Endothelial cell of umbilical vein (primary cell): ENCODE data around the gene MYBPC1. TPM values are rescaled to one million over a fixed set of nuclear protein-coding genes. Genes with fewer than 3 reads are reported as not detected.

ENCODE experiments used
- BruUV-seq: library from RNA; stranded (reverse); fragments of 400-500 nt; replicated peaks from 2 replicates; lab custom pipeline; 2021; lab: Mats Ljungman, UMichigan
- CTCF ChIA-PET: fragments of 300-600, 350-600 bp; sonication (Branson Sonifier 250); formaldehyde crosslinking; loops from one replicate; lab custom pipeline; 2021; ENCODE audit warnings: antibody characterized with exemption, inconsistent platforms; lab: Charles Lee
- POLR2A ChIA-PET: fragments of 300-600, 350-600 bp; sonication (Branson Sonifier 250); formaldehyde crosslinking; loops from one replicate; lab custom pipeline; 2021; ENCODE audit warnings: antibody characterized with exemption, inconsistent platforms; lab: Charles Lee
- DNase-seq: peaks from one replicate; pipeline ENCODE4 v3.0.0-alpha.2; 2011; ENCODE audit warnings: low read depth, low spot score
- FAIRE-seq: peaks from 2 replicates; lab custom pipeline; 2011; peaks lifted over from hg19 to GRCh38; lab: Jason Lieb, UNC
- H2AFZ ChIP-seq: 2 replicates; pipeline ENCODE4 v1.6.0; 2012; ENCODE audit warnings: low read depth, low read length, control low read depth, inconsistent platforms
- H3K27ac ChIP-seq: 2 replicates; pipeline ENCODE4 v1.5.1; 2011; ENCODE audit warnings: low read depth, mild to moderate bottlenecking, control low read depth, low read length, moderate library complexity; ENCODE audit not compliant: insufficient read depth
- H3K27me3 ChIP-seq, 2 experiments: 2 replicates each; pipeline versions ENCODE4 v1.6.0 to v1.6.1; 2011; ENCODE audit warnings: low read length in 2 of 2, mixed read lengths in 1 of 2; ENCODE audit not compliant: control insufficient read depth in 2 of 2, insufficient read depth in 2 of 2
- H3K36me3 ChIP-seq, 2 experiments: 2 replicates in 1 of 2; 3 replicates in 1 of 2; pipeline ENCODE4 v1.5.1; 2011; ENCODE audit warnings: low read length in 2 of 2, mild to moderate bottlenecking in 1 of 2, moderate library complexity in 1 of 2; ENCODE audit not compliant: control insufficient read depth in 2 of 2, insufficient read depth in 2 of 2; ENCODE audit errors: extremely low read depth in 1 of 2
- H3K4me1 ChIP-seq: 3 replicates; pipeline ENCODE4 v1.5.1; 2011; ENCODE audit warnings: mild to moderate bottlenecking, low read length; ENCODE audit not compliant: control insufficient read depth, insufficient read depth; ENCODE audit errors: extremely low read depth
- H3K4me2 ChIP-seq: 2 replicates; pipeline ENCODE4 v1.6.1; 2011; ENCODE audit warnings: low read length, control low read depth, mixed read lengths; ENCODE audit not compliant: insufficient read depth
- H3K4me3 ChIP-seq, 3 experiments: fragments of 200-600 bp in 1 of 3; sonication (generic), shearing (Covaris generic) in 1 of 3; replicated peaks in 1 of 3; 2 replicates each; pipeline ENCODE4 v1.5.1; 2011 to 2016; ENCODE audit warnings: control low read depth in 3 of 3, low read length in 3 of 3, mild to moderate bottlenecking in 2 of 3, inconsistent platforms in 1 of 3, low read depth in 1 of 3, moderate library complexity in 1 of 3; ENCODE audit not compliant: insufficient read depth in 1 of 3
- H3K79me2 ChIP-seq: 2 replicates; pipeline ENCODE4 v1.6.0; 2012; ENCODE audit warnings: low read length, inconsistent platforms; ENCODE audit not compliant: control insufficient read depth, insufficient read depth
- H3K9ac ChIP-seq: replicated peaks from 2 replicates; pipeline ENCODE3; 2011; ENCODE audit warnings: low read length, control low read depth; ENCODE audit not compliant: insufficient read depth; ENCODE audit errors: extremely low read depth
- H3K9me1 ChIP-seq: replicated peaks from 3 replicates; pipeline ENCODE4 v1.6.0; 2011; ENCODE audit warnings: mild to moderate bottlenecking, low read length; ENCODE audit not compliant: control insufficient read depth, insufficient read depth; ENCODE audit errors: extremely low read depth
- H3K9me3 ChIP-seq: replicated peaks from 2 replicates; pipeline ENCODE4 v1.5.1; 2012; ENCODE audit warnings: low read length, inconsistent platforms; ENCODE audit not compliant: control insufficient read depth, insufficient read depth
- H4K20me1 ChIP-seq: replicated peaks from 2 replicates; pipeline ENCODE3; 2011; ENCODE audit warnings: mild to moderate bottlenecking, low read length; ENCODE audit not compliant: control insufficient read depth, insufficient read depth; ENCODE audit errors: extremely low read depth
- EZH2 ChIP-seq: IDR thresholded peaks from 2 replicates; pipeline ENCODE4 v1.6.1; 2012; ENCODE audit warnings: borderline replicate concordance, low read depth, mild to moderate bottlenecking, moderate library complexity, low read length, inconsistent platforms; ENCODE audit not compliant: severe bottlenecking
- FOS ChIP-seq: IDR thresholded peaks from 2 replicates; pipeline ENCODE4 v1.6.1; 2011; ENCODE audit warnings: mild to moderate bottlenecking, low read length, moderate library complexity, borderline replicate concordance; ENCODE audit not compliant: insufficient read depth
- GATA2 ChIP-seq: IDR thresholded peaks from 2 replicates; pipeline ENCODE4 v1.7.0; 2011; ENCODE audit warnings: low read depth, mild to moderate bottlenecking, moderate library complexity, mixed read lengths, low read length; ENCODE audit not compliant: insufficient read length, insufficient read depth
- JUN ChIP-seq: IDR thresholded peaks from 2 replicates; pipeline ENCODE4 v1.6.1; 2011; ENCODE audit warnings: borderline replicate concordance, low read depth; ENCODE audit not compliant: insufficient read length, insufficient read depth
- MYC ChIP-seq: IDR thresholded peaks from one replicate; pipeline ENCODE4 v1.6.1; 2011; ENCODE audit warnings: mild to moderate bottlenecking, low read depth, low read length
- POLR2A ChIP-seq: IDR thresholded peaks from 2 replicates; pipeline ENCODE4 v1.6.1; 2012; ENCODE audit warnings: low read depth, mild to moderate bottlenecking, control low read depth, low read length
- POLR2AphosphoS5 ChIP-seq: IDR thresholded peaks from 2 replicates; pipeline ENCODE4 v1.6.1; 2012; ENCODE audit warnings: low read depth, mild to moderate bottlenecking, control low read depth, low read length, moderate library complexity; ENCODE audit not compliant: insufficient read depth
- dilution Hi-C: fragments of 300-500 bp; cut with MboI; formaldehyde crosslinking; loops from one replicate; pipeline ENCODE4 v1.15.0; 2019; ENCODE audit warnings: low sequenced_read_pairs; ENCODE audit not compliant: extremely low pct_ligation_motif_present
- intact Hi-C: fragments of 100-400 bp; cut with micrococcal nuclease; formaldehyde crosslinking; loops from one replicate; pipeline ENCODE4 v1.10.0; 2022
- polyA plus RNA-seq, 4 experiments: library from polyadenylated mRNA; depleted of rRNA in 3 of 4; stranded (reverse) in 3 of 4; unstranded in 1 of 4; fragments of >200 nt; gene quantifications; 2 replicates each; pipeline versions ENCODE4 v1.2.1 to v1.2.3, GENCODE V29; 2011 to 2012; ENCODE audit warnings: missing spikeins in 1 of 4
- total RNA-seq: library from RNA; stranded (reverse); gene quantifications from 2 replicates; pipeline ENCODE4 v1.2.3, GENCODE V29; 2021
- TF ChIP-seq, protein P1 (sequence below), 2 donors: IDR thresholded peaks; 1 replicate in 1 of 2; 2 replicates in 1 of 2; pipeline ENCODE4 v1.5.1; 2011; ENCODE audit warnings: low read length in 2 of 2, mild to moderate bottlenecking in 2 of 2, moderate library complexity in 2 of 2, control low read depth in 1 of 2, inconsistent platforms in 1 of 2, low read depth in 1 of 2; ENCODE audit not compliant: insufficient read depth in 1 of 2; ENCODE audit errors: extremely low read depth in 1 of 2
- TF ChIP-seq, protein P2 (sequence below): IDR thresholded peaks from 2 replicates; pipeline ENCODE4 v1.6.1; 2011; ENCODE audit not compliant: insufficient read depth, insufficient read length

The MYBPC1 gene
- total and polyA plus RNA-seq, 2 donors (not counting 3 experiments of a cell fraction or from before 2014, with no cell fraction given): not detected

DNA sequence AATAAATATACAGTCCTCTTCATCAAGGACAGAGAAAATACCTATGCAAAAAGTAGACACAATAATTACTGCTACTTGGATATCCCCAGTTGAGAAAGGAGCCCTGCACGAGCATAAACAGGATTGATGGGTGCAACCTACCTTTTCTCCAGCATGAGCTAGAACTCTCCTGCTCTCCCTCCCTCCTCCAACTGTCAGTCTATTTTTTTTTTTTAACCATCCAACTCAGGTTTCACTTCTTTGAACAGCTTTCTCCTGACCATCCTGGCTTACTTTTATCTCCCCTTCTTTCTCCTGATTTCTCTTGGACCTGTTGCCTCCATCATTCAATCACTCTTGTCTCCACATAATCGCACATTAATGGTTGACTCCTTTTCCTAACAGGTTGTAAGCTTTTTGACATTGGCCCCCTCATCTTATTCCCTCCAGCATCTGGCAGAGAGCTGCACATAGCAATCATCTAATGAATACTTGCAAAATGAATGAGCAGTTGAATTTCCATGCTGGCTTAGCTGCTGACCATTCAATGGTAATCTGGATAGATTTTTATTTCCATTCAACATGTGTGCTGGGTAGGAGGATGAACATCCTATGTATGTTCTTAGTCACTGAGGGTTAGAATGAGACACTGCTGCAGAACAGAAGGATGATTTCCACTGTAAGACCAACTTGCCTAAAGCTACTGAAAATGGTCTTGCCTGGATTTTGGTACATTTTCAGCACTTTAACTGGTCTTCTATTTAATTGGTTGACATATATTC lies 24.4 kb downstream of the MYBPC1 start:
- intact Hi-C loops: no loop called here
- Histone ChIP-seq H3K79me2 (no peaks in the 10 kb centered on the region), H3K9ac (no peak overlapping the region), H4K20me1 (no peaks in the 10 kb centered on the region), H3K4me1 (no peaks in the 10 kb centered on the region), H3K27me3 (peaks cover 0 to 2% of the 10 kb centered on the region in 2 experiments), H2AFZ (no peak overlapping the region), H3K4me3 (no peak overlapping the region), H3K9me3 (no peaks in the 10 kb centered on the region), H3K9me1 (no peaks in the 10 kb centered on the region), H3K27ac (no peak overlapping the region), H3K36me3 (no peaks in the 10 kb centered on the region), H3K4me2 (no peak overlapping the region)
- no peak for TF ChIP-seq POLR2AphosphoS5
- no peak for TF ChIP-seq EZH2
- TF ChIP-seq MYC: no peak
- TF ChIP-seq GATA2: no peak
- TF ChIP-seq, protein P1, sequence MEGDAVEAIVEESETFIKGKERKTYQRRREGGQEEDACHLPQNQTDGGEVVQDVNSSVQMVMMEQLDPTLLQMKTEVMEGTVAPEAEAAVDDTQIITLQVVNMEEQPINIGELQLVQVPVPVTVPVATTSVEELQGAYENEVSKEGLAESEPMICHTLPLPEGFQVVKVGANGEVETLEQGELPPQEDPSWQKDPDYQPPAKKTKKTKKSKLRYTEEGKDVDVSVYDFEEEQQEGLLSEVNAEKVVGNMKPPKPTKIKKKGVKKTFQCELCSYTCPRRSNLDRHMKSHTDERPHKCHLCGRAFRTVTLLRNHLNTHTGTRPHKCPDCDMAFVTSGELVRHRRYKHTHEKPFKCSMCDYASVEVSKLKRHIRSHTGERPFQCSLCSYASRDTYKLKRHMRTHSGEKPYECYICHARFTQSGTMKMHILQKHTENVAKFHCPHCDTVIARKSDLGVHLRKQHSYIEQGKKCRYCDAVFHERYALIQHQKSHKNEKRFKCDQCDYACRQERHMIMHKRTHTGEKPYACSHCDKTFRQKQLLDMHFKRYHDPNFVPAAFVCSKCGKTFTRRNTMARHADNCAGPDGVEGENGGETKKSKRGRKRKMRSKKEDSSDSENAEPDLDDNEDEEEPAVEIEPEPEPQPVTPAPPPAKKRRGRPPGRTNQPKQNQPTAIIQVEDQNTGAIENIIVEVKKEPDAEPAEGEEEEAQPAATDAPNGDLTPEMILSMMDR (IDR thresholded peaks at IDR 0.05; ENCODE audit: extremely low read depth in 1 of 2, insufficient read depth in 1 of 2, low read depth in 1 of 2, low read length in 2 of 2): no peak
- TF ChIP-seq JUN: no peak
- TF ChIP-seq POLR2A: no peak
- no peak for TF ChIP-seq FOS
- TF ChIP-seq, protein P2, sequence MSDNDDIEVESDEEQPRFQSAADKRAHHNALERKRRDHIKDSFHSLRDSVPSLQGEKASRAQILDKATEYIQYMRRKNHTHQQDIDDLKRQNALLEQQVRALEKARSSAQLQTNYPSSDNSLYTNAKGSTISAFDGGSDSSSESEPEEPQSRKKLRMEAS: no peak
- ChIA-PET POLR2A (no interaction called here), CTCF (no interaction called here)
- DNase-seq: no peak
- no TSS peak for BruUV-seq
- no peak for FAIRE-seq
- dilution Hi-C loops: no loop called here
